Transverse colon (tissue), 3 donors: ENCODE results near the gene DTNBP1.

Experiments
- POLR2A ChIP-seq: fragments of 450-650 bp; IDR thresholded peaks from one replicate; pipeline ENCODE4 v1.6.1; 2016; ENCODE audit warnings: antibody characterized with exemption, mild to moderate bottlenecking, moderate library complexity
- POLR2AphosphoS5 ChIP-seq, 3 donors: sonication (generic); formaldehyde crosslinking; IDR thresholded peaks; one replicate each; pipeline ENCODE4 v1.6.1; 2016; ENCODE audit warnings: antibody characterized with exemption in 3 of 3

- TF ChIP-seq POLR2AphosphoS5 (IDR thresholded peaks at IDR 0.05) (no peak), POLR2A (no peak)
These were observed 19.3 kb downstream of the DTNBP1 start for GRCh38 chr6:15643542-15643941.
